GM21619 (cell line): ENCODE results near the gene LETMD1.

ENCODE experiments used
- ATAC-seq: cut with Tn5 transposase; IDR thresholded peaks from one replicate; pipeline ENCODE4 v1.9.1; 2021; ENCODE audit not compliant: unreplicated experiment

Gene LETMD1

DNA sequence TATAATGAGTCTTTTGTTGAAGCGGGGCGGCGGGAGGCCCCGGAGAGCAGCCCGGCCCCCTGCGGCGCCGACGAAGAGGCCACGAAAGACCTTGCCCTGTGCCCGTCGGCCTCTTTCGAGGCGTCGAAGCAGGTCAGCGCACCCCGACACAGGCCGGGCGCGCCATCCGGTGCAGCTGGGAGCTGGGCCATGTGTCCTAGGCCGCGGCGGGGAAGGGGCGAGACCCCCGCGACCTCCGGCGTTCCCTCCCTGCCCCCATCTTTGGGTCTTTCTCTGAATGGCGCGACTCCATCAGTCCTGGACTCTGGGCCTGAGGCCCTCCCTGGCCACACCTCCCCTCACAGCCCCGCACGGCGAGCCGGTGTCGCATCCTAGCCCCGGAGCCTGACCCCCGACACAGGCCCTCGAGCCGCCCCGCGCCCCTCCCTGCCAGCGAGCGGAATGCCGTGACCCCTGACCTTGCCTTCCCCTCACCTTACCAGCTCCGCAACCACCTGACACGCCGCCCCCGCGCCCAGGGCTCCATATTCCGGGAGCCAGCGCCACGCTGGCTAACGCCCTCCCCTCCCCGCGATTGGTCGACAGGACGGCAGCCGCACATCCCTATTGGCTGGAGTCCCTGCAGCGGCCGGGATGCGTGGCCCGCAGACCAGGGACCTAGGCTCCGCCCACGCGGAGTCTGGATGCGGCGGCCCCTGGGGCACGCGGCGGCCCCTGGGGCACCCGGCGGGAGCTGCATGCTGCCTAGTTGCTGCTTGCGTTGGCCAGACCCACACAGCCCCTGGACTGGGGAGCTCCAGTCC, 22.1 kb upstream of the LETMD1 start, which contains the start of gene SLC11A2:
SLC11A2 (minus strand) TSS at position 549 of the 803 bp plus-strand sequence. CDS start 15,656 bp downstream, outside the sequence.
- peak; percentile 90 for ATAC-seq

DNA sequence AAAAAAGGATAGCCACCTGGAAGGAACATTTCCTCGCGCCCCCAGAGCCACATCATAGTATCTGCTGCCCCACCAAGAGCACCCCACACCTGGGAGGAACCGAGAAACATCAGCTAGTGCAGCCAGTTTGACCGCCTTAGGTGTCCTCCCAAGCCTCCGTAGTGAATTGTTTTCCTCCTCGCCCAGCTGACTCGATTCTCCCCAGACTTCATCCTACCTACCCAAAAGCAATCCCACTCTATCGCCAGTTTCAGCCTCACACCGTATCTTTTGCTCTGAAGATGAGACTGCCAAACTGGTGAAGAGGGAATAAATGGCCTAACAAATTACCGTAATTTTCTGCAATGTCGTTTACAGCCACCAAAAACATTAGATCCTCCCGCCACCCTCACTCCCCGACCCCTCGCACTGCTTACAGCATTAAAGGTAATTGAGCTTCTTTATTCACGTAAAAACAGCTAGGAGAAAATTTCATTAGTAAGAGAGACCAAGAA, 20.7 kb upstream of the LETMD1 start:
- ATAC-seq, result no peak

DNA sequence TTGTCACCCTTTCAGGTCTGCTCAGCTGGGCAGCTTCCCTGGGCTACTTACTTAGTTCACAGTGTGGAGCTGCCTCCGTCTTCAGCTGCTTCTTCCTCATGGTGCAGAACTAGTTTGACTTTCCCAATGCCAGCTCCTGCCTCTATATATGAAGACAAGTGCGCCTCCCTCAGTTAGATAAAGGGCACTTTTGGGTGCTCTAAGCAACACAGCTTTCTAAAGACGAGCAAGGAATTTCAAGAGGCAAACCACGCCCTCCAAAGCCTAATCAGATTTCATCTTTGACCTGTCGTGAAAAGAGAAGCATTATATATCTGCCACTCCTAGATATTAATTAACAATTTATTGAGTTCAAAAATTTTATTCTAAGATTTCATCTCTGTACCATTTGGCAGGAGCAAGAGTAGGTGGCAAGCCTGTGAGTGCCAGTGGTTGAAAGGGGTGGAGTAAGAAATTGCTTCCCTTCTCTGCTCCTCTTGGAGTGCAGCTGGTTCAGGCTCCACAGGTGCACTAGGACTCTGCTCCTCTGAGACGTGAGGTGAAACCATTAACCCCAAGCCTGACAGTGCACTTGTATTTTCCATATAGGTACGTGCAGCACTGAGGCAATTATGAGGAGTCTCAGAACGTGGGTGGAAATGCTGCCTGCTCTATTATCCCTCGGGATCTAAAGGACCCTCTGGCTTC, 19.9 kb upstream of the LETMD1 start:
- no peak for ATAC-seq

DNA sequence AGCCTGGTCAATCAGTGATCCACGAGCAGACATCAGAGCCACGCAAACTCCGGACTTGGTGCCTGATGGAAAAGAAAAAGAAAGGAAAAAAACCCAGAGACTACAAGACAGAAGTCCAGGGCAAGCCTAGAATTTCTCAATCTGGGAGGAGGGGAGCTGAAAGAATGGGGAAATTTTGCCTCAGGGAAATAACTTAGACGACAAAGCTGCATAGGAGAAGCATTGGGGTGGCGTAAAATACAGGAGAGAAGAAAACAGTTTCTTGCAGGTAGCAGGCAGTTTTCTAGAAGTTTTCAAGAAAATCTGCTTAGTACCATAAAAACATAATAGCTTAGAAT, 19.3 kb upstream of the LETMD1 start:
- ATAC-seq, result no peak

DNA sequence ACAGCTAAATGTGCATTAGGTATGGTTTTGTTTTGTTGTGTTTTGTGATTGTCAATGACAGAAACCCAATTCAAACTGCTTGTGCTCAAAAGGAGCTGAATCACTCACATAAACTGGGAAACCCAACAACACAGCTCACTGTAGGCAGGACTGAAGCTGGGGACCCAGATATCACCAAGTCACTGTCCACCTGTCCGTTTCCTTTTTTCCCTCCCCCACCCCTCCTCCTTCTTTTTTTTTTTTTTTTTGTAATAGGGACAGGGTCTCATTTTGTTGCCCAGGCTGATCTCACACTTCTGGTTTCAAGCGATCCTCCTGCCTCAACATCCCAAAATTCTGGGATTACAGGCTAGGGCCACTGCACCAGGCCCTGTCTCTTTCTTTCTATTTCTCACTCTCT, 15.1 kb upstream of the LETMD1 start:
- no peak for ATAC-seq

DNA sequence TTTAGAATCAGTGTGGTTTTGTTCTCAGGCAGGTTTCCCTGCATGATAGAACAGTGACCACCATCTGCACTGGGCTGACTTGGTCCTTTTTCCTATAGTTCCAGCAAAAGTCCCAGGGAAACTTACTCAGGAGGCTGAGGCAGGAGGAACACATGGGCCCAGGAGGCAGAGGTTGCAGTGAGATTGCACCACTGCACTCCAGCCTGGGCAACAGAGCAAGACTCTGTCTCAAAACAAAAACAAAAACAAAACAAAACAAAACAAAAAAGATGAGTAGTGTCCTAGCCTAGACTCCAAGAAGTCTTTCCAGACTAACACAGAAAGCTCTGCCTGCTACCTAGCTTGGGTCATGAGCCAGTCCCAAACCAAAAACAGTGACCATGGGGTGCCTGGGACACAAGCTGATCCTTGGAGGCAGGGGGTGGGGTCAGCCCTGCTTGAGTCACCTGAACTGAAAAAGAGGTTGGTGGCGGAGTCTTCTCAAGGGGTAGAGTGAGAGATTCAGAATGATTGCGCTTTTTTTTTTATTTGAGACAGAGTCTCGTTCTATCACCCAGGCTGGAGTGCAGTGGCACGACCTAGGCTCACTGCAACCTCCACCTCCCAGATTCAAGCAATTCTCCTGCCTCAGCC, 14.6 kb upstream of the LETMD1 start:
- ATAC-seq, result no peak

DNA sequence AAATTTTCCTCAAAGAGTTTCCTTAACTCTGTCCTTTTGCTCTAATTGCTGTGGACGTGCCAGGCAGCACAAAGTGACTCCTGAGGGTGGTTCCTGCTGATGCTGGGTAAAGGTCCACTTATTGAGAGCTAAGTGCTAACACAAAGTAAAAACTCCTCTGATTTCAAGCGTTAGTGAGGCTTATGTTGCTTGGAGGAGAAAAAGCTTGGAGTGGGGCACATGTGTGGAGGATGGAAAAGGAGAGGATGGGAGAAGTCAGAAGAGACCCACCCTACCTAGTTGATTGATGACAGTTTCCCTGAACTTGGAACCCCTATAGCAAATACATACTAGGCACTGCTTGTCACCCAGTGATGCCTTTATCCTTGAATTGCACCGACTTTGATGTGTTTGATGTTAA, 11.8 kb upstream of the LETMD1 start:
- no peak for ATAC-seq

DNA sequence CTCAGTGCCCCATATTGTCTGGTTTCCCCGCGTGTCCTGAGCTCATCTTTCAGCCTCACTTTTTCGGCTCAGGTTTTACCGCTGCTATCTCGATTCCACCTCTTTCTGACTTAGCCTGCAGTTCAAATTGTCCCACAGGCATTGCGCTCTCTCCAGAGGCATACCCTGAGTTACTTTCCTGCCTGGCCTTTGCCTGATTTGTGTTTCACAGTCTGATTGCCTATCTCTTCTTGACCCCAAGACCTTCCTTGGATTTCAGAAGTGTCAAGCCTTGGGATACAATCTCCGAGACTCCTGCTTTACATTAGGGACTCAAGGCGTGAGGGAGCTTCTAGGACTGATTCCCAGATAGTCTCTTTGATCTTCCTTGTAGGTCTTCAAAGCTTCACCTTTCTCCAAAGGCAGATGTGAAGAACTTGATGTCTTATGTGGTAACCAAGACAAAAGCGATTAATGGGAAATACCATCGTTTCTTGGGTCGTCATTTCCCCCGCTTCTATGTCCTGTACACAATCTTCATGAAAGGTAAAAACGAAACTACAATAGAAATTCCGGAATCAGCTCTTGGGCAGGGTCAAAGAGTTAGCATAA, 629 bp downstream of the LETMD1 start:
- ATAC-seq, result no peak

DNA sequence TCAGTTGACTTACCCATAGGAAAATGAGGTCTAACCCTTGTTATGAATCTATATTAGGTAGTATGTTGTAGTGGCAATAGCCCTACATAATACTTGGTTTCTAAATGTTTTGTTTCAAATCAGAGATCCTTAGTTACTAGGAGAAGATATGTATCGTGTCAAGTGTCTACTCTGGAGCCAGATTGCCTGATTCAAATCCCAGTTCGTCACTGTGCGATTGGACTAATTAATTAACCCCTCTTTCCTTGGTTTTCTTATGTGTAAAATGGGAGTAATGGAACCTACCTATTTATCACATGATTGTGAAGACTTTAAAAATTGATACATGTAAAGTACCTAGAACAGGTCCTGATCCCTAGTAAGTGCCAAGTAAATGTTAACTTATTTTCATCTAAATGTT, 1.4 kb downstream of the LETMD1 start:
- no peak for ATAC-seq

DNA sequence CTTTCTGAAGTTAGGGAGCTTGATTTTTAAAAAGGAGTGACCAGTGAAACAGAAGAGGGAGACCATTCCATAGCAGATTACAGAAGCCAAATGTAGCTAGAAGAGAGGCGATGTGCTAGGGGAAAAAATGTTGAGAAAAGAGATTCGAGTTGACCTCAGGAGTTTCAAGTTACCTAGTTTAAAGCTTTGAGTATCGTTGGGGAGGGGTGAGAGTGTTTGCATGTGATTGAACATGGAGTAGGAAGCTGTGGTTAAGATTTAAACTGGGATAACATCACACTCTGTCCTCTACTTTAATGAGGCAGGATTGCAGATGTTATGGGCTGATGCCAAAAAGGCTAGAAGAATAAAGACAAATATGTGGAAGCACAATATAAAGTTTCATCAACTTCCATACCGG, 3.7 kb downstream of the LETMD1 start:
- ATAC-seq, result no peak

DNA sequence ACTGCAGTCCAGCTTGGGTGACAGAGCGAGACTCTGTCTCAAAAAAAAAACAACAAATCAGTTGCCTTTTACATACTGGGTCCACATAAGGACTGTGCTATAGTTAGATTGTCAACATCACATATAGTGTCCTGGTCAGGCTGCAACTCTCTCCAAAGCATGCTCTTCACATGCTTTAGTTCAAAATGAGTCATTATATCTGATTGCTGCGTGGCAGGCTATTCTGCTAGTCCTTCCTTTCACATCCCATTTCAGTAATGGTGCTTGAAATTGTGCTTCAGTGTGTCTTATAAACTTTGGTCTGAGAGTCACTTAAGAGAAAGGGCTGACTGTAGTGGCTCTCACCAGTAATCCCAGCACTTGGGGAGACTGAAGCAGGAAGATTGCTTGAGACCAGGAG, 6.9 kb downstream of the LETMD1 start:
- no peak for ATAC-seq

DNA sequence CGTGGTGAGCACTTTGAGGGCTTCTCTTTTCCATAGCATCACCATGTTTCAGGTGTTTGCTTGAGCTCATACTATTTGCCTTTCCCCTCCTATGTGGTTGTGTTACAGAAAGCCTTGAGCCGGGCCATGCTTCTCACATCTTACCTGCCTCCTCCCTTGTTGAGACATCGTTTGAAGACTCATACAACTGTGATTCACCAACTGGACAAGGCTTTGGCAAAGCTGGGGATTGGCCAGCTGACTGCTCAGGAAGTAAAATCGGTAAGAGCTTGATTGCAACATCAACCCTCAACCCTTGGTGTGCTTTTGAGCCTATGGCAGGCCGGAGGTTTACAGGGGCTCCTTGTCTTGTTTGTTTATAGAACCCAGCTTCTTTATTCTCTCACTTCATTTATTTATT, 8.1 kb downstream of the LETMD1 start:
- no peak for ATAC-seq

DNA sequence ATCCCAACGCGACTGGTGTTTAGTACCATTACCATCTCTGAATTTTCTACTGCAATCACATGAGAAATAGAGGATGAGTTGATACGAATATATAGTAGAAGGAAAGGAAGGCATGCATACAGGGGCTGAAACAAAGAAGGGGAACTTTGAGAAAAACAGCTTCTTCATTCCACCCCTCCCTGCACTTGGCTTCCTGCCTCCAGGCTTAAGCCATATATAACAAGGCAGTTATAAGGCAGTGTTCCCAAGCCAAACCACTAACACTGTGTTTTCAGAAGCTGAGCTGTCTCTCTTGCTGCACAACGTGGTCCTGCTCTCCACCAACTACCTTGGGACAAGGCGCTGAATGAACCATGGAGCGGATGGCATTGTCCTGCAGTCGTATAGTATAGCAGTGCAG, 11.0 kb downstream of the LETMD1 start:
- no peak for ATAC-seq

DNA sequence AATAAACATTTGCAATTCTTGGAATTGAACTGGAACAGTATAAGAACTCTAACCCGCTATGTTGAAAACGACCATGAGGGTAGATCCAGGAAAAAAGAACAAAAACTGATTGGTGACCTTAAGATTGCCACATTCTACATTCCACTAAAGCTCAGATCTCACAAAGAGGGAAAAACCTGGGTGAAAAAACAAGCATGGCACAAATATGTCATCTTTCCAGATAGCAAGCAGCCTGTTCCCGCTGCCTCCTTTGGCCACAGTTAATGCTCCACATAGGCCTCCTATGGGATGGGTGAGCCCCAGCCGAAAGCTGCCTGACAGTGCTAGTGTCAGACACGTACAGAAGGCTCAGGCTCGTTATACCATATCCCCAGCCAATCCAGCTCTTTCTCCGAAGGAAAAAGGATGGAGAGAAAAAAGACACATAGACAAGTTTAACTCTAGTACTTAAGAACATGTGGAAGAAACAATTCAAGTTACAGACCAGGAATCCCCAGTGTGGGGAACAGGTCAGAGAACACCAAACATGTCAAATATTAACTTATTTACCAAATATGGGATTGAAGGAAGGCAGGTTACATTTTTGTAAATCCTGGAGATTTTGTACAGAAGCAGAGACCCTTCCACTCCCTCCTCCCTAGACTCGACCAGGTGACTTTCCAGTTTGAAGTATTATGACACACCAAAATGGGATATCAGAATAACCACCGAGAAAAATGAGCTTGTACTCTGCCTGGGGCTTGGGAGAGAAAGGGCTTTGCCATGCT, 14.7 kb downstream of the LETMD1 start:
- ATAC-seq, result no peak

DNA sequence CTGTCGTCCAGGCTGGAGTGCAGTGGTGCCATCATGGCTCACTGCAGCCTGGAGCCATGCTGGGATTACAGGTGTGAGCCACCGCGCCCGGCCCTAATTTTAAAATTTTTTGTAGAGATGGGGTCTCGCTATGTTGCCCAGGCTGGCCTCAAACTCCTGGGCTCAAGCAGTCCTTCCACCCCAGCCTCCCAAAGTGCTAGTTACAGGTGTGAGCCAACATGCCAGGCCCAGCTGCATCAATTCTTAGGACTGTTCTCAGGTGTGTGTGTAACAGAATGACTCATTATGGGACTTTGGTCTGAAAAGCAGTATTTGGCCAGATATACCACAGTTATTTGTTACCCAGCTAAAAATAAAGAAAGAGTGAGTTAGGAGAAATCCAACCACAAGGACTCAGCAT, 17.4 kb downstream of the LETMD1 start:
- no peak for ATAC-seq

DNA sequence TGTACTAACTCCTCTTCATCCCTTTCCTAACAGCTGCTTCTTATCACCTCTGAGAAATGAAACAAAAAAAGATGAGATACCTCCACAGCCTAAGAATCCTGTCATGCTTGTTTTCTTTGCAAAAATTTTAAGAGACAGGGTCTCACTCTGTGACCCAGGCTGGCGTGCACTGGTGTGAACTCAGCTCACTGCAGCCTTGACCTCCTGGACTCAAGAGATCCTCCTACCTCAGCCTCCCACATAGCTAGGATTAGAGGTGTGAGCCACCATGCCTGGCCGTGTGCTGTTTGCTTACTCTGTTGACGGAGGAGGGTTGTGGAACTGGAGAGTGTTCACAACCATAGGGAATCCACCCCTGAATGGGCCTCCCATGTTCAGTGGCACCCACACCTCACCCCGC, 19.1 kb downstream of the LETMD1 start:
- ATAC-seq, result no peak

DNA sequence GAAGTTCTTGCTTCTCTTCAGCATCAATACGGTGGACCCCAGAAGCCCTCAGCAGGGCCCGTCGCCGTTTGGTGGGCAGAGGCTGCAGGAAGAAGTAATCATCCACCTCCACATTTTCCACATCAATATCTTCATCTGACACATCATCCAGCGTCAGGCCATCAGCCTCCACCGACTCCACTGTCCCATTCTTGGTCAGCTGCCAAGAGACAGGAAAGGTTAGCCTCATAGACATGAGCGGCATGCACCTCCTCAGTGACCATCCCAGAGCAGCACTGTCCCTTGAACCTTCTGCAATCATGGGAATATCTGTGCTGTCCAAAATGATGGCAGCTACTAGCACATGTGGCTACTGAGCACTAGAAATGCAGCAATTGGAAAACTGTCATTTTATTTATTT, 19.6 kb downstream of the LETMD1 start:
- no peak for ATAC-seq

DNA sequence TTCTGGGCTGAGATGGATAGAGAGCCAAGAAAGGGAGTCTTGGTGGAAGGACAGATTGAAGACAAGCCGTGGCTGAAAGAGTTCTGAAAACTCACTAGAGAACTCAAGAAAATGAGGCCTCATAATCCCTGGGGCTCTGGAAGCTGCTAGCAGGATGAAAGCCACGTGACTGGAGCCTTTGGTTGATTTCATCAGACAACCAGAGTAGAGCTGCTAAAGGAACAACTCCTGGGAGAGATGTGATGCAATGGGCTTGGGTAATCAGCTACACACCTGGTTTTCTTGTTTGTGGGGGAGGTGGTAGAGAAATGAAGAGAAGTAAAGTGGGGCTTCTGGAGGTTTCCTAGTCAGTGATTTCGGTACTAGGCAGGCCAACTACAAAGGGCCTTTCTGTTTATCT, 21.9 kb downstream of the LETMD1 start:
- no peak for ATAC-seq

DNA sequence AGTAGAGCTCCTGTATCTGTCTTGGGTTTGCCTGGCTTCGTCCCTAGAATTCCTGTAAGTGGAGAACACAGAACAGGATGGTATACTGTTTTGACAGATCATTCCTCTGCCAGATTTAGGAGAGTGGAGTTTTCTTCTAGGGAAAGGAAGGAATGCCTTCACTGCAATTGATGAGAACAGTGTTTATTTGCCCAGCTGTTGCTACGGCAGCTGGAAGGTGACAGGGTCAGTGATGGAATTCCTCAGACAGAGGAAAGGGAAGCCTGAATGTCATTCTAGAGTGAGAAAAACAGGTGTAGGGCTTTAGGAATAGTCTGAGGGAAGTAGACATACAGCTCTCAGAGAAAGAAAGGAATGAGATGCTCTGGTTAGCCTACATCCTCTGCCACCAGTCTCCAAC, 23.5 kb downstream of the LETMD1 start:
- ATAC-seq, result no peak

DNA sequence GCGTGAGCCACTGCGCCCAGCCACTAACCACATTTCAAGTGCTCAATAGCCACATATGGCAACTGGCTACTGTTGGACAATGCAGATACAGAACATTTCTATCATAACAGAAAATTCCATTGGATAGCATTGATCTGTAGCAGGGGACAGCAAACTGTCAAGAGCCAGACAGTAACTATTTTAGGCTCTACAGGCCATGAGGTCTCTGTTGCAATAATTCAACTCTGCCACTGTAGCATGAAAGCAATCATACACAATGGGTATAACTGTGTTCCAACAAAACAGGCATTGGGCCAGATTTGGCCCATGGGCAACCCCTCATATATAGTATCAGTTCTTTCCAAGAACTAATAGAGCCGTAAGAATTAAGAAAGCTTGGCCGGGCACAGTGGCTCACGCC, 27.3 kb downstream of the LETMD1 start:
- no peak for ATAC-seq
